Smooth muscle cell (in vitro differentiated cells): ENCODE results near the gene MYO7A. TPM values are rescaled to one million over a fixed set of nuclear protein-coding genes. Genes with fewer than 3 reads are reported as not detected.

Source experiments
- DNase-seq: peaks from one replicate; lab custom pipeline; 2025; ENCODE audit not compliant: unreplicated experiment; lab: John Stamatoyannopoulos, UW
- H2AFZ ChIP-seq: fragments of 200-600 bp; sonication (generic); 2 replicates; pipeline ENCODE4 v1.6.0; 2016; ENCODE audit warnings: antibody characterized with exemption, low read depth, mild to moderate bottlenecking
- H3F3A ChIP-seq: fragments of 200-600 bp; sonication (generic); 2 replicates; pipeline ENCODE4 v1.6.0; 2017; ENCODE audit warnings: antibody characterized with exemption, low read depth
- H3K27ac ChIP-seq: fragments of 200-600 bp; sonication (generic); 2 replicates; pipeline ENCODE4 v1.5.1; 2016; ENCODE audit warnings: low read depth, mild to moderate bottlenecking
- H3K27me3 ChIP-seq: fragments of 200-600 bp; sonication (generic); 2 replicates; pipeline ENCODE4 v1.6.1; 2016; ENCODE audit warnings: low read depth, mild to moderate bottlenecking
- H3K36me3 ChIP-seq: fragments of 200-600 bp; sonication (generic); 2 replicates; pipeline ENCODE4 v1.5.1; 2016; ENCODE audit warnings: low read depth
- H3K4me1 ChIP-seq: fragments of 200-600 bp; sonication (generic); 2 replicates; pipeline ENCODE4 v1.5.1; 2016; ENCODE audit warnings: low read depth
- H3K4me2 ChIP-seq: fragments of 200-600 bp; sonication (generic); 2 replicates; pipeline ENCODE4 v1.6.0; 2016; ENCODE audit warnings: mild to moderate bottlenecking
- H3K4me3 ChIP-seq: fragments of 200-600 bp; sonication (generic); 2 replicates; pipeline ENCODE4 v1.5.1; 2016; ENCODE audit warnings: mild to moderate bottlenecking
- H3K79me2 ChIP-seq: fragments of 200-600 bp; sonication (generic); 2 replicates; pipeline ENCODE4 v1.6.0; 2016; ENCODE audit warnings: low read depth, mild to moderate bottlenecking
- H3K9ac ChIP-seq: fragments of 200-600 bp; sonication (generic); 2 replicates; pipeline ENCODE4 v1.6.0; 2016; ENCODE audit warnings: low read depth
- H3K9me3 ChIP-seq: fragments of 200-600 bp; sonication (generic); replicated peaks from 2 replicates; pipeline ENCODE4 v1.5.1; 2016; ENCODE audit warnings: low read depth
- H4K20me1 ChIP-seq: fragments of 200-600 bp; sonication (generic); 2 replicates; pipeline ENCODE4 v1.6.0; 2016; ENCODE audit warnings: low read depth
- WGBS: methylation state at CpG from one replicate; pipeline ENCODE4 v1.1.7; 2016; ENCODE audit warnings: low lambda C conversion rate; 5-methylcytosine and 5-hydroxymethylcytosine counted together
- polyA plus RNA-seq: library from polyadenylated mRNA; unstranded; fragments of >200 nt; fragmentation: Nextera tagmentation; extraction: Ambion mirVana; gene quantifications from 2 replicates; pipeline ENCODE4 v1.2.1, GENCODE V29; 2016
- total RNA-seq: library from RNA; depleted of rRNA; stranded (reverse); fragments of >200 nt; gene quantifications from 2 replicates; pipeline ENCODE4 v1.2.3, GENCODE V29; 2014
- TF ChIP-seq, protein P1 (sequence below): fragments of 200-600 bp; sonication (generic); IDR thresholded peaks from 2 replicates; pipeline ENCODE4 v1.5.1; 2017; ENCODE audit warnings: borderline replicate concordance, mild to moderate bottlenecking, antibody characterized with exemption; ENCODE audit not compliant: insufficient read depth, poor library complexity, severe bottlenecking

MYO7A gene
- total and polyA plus RNA-seq, 2 experiments from 2014 or later: 0.08 to 0.18 TPM

DNA sequence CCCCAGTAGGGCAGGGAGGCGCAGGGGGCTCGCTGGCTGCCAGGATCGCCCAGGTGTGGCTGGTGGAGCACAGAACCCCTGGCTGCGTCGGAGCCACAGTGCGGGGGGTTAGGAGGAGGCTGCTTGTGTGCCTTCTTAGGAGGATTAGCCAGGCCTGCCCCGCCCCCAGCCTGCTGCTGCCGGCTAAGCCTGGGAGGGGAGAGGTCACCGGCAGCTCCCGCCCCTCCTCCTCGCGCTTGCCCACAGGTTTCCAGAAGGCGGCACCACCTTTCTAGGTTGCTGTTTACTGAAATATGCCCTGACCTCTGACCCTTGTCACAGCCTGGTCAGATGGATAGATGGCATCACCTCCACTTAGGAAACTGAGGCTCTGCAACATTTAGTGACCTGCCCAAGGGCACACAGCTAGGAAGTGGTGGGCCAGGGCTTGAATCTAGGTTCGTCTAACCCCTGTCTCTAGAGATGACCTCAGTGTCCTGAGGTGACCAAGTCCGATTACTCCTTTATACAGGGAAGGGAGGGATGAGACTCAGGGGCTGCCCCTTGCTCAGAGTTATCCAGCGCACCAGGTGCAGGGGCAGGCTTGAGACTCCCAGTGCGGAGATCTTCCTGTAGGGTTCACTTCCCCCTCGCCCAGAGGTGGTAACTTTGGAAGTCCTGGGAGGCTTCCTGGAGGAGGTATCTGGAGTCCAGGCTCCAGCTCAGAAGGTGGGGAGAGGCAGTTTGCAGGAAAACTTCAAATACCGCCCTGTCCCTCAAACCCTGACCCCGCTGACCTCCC, 44.0 kb downstream of the MYO7A start:
- DNase-seq: no peak
- Histone ChIP-seq H3F3A (no peaks in the 10 kb centered on the region), H3K36me3 (no peaks in the 10 kb centered on the region), H3K9me3 (no peaks in the 10 kb centered on the region), H3K9ac (no peak overlapping the region), H4K20me1 (no peaks in the 10 kb centered on the region), H3K27ac (no peak overlapping the region), H3K4me2 (no peak overlapping the region), H3K4me3 (no peak overlapping the region), H2AFZ (no peak overlapping the region), H3K27me3 (no peaks in the 10 kb centered on the region), H3K79me2 (no peaks in the 10 kb centered on the region), H3K4me1 (peaks cover 34% of the 10 kb centered on the region)
- WGBS: 41% methylated on average over 20 of the region's 20 CpGs
- TF ChIP-seq, protein P1, sequence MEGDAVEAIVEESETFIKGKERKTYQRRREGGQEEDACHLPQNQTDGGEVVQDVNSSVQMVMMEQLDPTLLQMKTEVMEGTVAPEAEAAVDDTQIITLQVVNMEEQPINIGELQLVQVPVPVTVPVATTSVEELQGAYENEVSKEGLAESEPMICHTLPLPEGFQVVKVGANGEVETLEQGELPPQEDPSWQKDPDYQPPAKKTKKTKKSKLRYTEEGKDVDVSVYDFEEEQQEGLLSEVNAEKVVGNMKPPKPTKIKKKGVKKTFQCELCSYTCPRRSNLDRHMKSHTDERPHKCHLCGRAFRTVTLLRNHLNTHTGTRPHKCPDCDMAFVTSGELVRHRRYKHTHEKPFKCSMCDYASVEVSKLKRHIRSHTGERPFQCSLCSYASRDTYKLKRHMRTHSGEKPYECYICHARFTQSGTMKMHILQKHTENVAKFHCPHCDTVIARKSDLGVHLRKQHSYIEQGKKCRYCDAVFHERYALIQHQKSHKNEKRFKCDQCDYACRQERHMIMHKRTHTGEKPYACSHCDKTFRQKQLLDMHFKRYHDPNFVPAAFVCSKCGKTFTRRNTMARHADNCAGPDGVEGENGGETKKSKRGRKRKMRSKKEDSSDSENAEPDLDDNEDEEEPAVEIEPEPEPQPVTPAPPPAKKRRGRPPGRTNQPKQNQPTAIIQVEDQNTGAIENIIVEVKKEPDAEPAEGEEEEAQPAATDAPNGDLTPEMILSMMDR: no peak

DNA sequence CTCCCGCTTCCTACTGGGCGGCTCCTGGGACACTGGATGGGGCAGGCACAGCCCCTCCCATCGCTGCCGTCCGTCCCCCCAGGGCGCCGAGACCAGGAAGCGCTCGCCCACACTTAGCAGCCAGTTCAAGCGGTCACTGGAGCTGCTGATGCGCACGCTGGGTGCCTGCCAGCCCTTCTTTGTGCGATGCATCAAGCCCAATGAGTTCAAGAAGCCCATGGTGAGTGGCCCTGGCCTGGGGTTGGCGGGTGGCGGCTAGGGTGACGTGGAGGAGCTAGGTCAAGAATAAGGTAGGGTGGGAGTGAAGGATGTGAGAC, 44.6 kb downstream of the MYO7A start:
- Histone ChIP-seq H3K4me3 (no peak overlapping the region), H2AFZ (no peak overlapping the region), H3K27ac (no peak overlapping the region), H4K20me1 (no peaks in the 10 kb centered on the region), H3K27me3 (no peaks in the 10 kb centered on the region), H3K9ac (no peak overlapping the region), H3K4me2 (no peak overlapping the region), H3K4me1 (peaks cover 34% of the 10 kb centered on the region), H3K9me3 (no peaks in the 10 kb centered on the region), H3K79me2 (no peaks in the 10 kb centered on the region), H3F3A (no peaks in the 10 kb centered on the region), H3K36me3 (no peaks in the 10 kb centered on the region)
- TF ChIP-seq, protein P1: no peak
- 81% methylated on average over 16 of the region's 16 CpGs for WGBS
- DNase-seq: no peak

DNA sequence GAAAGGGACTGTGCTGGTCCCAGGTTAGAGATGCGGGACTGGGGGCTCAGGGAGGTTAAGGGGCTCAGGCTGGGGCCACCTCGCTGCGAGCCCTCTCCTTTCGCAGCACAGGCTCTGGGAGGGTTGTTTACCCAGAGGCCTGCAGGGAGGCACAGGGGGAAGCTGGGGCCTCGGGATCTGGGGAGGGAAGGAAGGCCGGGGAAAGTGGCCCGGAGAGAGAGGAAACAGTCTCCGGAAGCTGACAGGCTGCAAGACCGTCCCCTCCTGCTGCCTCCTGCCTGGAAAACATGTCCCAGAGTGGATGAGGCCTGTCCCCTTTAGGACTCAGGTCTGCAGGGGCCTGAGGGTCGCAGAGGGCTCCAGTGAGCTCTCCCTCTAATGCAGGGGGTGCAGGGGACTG, 45.4 kb downstream of the MYO7A start:
- TF ChIP-seq, protein P1: no peak
- Histone ChIP-seq H3K9me3 (no peaks in the 10 kb centered on the region), H3K4me3 (no peak overlapping the region), H4K20me1 (no peaks in the 10 kb centered on the region), H3K9ac (no peak overlapping the region), H3K27ac (no peak overlapping the region), H2AFZ (no peak overlapping the region), H3F3A (no peaks in the 10 kb centered on the region), H3K4me1 (peaks cover 34% of the 10 kb centered on the region), H3K36me3 (no peaks in the 10 kb centered on the region), H3K4me2 (no peak overlapping the region), H3K79me2 (no peaks in the 10 kb centered on the region), H3K27me3 (no peaks in the 10 kb centered on the region)
- WGBS: 85% methylated on average over 10 of the region's 10 CpGs
- no peak for DNase-seq

DNA sequence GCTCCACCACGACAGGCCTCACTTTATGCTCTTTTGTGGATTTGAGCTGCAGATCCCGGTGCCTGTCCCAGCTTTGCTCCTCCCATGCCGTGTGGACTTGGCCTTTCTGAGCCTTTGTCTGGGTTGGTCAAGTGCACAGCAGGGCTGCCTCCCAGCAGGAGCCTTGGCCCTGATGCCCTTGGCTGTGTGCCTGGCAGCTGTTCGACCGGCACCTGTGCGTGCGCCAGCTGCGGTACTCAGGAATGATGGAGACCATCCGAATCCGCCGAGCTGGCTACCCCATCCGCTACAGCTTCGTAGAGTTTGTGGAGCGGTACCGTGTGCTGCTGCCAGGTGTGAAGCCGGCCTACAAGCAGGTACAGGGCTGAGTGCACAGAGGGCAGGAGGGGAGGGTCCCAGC, 46.5 kb downstream of the MYO7A start:
- Histone ChIP-seq H3K9ac (no peak overlapping the region), H2AFZ (no peak overlapping the region), H3K27ac (no peak overlapping the region), H3K4me3 (no peak overlapping the region), H3F3A (no peaks in the 10 kb centered on the region), H3K4me1 (peaks cover 34% of the 10 kb centered on the region), H3K36me3 (no peaks in the 10 kb centered on the region), H3K4me2 (no peak overlapping the region), H3K9me3 (no peaks in the 10 kb centered on the region), H3K27me3 (no peaks in the 10 kb centered on the region), H3K79me2 (no peaks in the 10 kb centered on the region), H4K20me1 (no peaks in the 10 kb centered on the region)
- no peak for DNase-seq
- 93% methylated on average over 16 of the region's 16 CpGs for WGBS
- TF ChIP-seq, protein P1: no peak
